Retinal pigment epithelial cell (primary cell): ENCODE data around the gene WNT10A.
"Not testable (repeated sequence)": the region's sequence is repeated elsewhere in the genome, so short reads cannot be mapped to it uniquely, and the experiment has no call there.

Source experiments
- DNase-seq: peaks from one replicate; pipeline ENCODE4 v3.0.0-alpha.2; 2010; ENCODE audit warnings: low read depth
- H3K4me3 ChIP-seq: 2 replicates; pipeline ENCODE4 v1.5.1; 2011; ENCODE audit warnings: mild to moderate bottlenecking, low read length, control low read depth, moderate library complexity
- TF ChIP-seq, protein P1 (sequence below): conservative IDR thresholded peaks from 2 replicates; pipeline ENCODE4 v1.5.1; 2011; ENCODE audit warnings: low read depth, low read length, control low read depth, inconsistent platforms

The WNT10A gene

DNA sequence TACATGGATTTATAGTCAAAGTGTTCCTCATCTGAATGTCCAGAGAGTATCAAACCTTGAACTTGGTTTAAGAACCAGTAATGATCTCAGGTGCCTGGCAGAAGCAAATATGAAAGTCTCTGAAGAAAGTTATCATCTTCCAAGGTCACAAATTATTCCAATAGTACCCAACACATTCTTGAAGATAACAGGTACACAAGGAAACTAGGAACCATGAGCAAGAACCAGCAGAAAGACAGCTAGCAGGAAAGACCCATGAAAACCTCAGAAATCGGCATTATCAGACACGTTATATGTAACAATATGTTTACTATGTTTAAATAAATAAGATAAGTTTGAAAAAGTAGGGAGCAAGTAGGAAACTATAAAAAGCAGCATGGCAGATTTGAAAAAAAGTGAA, 43.2 kb upstream of the WNT10A start:
- H3K4me3 ChIP-seq = no peak overlapping the region
- TF ChIP-seq, protein P1, sequence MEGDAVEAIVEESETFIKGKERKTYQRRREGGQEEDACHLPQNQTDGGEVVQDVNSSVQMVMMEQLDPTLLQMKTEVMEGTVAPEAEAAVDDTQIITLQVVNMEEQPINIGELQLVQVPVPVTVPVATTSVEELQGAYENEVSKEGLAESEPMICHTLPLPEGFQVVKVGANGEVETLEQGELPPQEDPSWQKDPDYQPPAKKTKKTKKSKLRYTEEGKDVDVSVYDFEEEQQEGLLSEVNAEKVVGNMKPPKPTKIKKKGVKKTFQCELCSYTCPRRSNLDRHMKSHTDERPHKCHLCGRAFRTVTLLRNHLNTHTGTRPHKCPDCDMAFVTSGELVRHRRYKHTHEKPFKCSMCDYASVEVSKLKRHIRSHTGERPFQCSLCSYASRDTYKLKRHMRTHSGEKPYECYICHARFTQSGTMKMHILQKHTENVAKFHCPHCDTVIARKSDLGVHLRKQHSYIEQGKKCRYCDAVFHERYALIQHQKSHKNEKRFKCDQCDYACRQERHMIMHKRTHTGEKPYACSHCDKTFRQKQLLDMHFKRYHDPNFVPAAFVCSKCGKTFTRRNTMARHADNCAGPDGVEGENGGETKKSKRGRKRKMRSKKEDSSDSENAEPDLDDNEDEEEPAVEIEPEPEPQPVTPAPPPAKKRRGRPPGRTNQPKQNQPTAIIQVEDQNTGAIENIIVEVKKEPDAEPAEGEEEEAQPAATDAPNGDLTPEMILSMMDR = no peak
- DNase-seq = no peak

DNA sequence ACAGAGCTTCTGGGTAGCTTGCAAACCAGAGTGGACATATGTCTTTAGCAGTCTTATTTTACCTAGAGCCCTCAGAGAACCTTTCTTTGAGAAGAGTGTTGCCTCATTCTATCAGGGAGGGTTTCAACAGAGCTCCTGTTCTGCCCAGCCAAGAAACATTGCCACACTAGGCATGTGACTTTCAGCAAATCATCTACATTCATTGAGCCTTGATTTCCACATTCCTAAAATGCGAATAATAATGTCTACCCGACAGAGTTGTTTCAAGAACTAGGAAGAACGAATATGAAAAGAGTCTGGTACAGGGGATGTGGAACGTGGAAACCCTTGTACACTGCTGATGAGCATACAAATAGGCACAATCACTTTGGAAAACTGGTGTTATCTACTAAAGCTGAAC, 41.2 kb upstream of the WNT10A start:
- H3K4me3 ChIP-seq = no peak overlapping the region
- peak; percentile 34 for DNase-seq
- TF ChIP-seq, protein P1 = no peak

DNA sequence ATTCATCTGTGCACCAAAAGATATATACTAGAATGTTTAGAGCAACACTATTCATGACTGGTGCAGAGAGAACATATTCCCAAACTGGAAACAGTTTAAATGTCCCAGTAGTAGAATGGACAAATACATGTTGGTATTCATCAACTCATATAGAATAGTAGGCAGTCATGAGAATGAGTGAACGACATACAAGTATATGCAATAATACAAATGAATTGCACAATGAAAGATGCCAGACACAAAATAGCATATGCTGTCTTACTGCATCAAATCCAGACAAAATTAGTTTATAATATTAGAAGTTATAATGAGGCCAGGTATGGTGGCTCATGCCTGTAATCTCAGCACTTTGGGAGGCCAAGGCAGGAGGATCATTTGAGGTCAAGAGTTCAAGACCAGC, 40.8 kb upstream of the WNT10A start:
- TF ChIP-seq, protein P1 = no peak
- no peak overlapping the region for H3K4me3 ChIP-seq
- no peak for DNase-seq

DNA sequence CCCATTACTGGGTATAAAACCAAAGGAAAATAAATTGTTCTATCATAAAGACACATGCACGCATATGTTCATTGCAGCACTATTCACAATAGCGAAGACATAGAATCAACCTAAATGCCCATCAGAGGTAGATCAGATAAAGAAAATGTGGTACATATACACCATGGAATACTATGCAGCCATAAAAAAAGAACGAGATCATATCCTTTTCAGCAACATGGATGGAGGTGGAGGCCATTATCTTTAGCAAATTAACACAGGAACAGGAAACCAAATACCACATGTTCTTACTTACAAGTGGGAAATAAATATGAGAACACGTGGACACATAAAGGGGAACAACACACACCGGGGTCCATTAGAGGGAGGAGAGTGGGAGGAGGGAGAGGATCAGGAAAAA, 36.3 kb upstream of the WNT10A start:
- not testable (repeated sequence) for H3K4me3 ChIP-seq, DNase-seq

DNA sequence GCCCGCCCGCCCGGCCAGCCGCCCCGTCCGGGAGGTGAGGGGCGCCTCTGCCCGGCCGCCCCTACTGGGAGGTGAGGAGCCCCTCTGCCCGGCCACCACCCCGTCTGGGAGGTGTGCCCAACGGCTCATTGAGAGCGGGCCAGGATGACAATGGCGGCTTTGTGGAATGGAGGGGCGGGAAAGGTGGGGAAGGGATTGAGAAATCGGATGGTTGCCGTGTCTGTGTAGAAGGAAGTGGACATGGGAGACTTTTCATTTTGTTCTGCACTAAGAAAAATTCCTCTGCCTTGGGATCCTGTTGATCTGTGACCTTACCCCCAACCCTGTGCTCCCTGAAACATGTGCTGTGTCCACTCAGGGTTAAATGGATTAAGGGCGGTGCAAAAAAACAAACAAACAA, 33.7 kb upstream of the WNT10A start:
- H3K4me3 ChIP-seq, DNase-seq: not testable (repeated sequence)

DNA sequence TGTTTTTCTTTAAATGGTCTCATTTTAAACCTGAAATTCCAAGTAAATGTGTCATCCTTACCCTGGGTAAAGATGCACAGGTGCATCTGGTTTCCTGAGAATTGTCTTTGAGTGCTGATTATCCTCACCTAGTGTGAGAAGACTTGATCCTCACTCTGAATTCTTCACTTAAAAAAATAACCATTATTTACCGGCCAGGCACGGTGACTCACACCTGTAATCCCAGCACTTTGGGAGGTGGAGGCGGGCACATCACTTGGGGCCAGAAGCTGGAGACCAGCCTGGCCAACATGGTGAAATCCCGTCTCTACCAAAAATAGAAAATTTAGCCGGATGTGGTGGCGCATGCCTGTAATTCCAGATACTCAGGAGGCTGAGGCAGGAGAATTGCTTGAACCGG, 30.9 kb upstream of the WNT10A start:
- DNase-seq = no peak

DNA sequence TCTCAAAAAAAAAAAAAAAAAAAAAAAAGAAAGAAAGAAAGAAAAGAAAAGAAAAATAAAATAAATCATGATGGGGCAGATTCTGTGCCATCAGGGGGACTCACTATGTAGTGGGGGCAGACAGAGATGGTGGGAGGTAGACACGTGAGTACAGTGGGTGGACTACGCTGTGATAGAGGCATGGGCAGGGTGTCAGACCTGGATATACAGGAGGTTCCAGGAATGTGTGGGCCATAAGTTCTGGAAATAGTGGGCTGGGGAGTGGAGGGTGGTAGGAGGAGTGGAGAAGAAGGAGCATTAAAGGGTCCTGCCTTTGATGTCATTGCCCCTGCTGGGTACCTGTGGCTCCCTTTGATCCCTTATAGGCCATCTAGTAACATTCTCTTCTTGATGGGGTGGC, 29.9 kb upstream of the WNT10A start:
- TF ChIP-seq, protein P1 = no peak
- DNase-seq = no peak
- H3K4me3 ChIP-seq = no peak overlapping the region

More for the DNA sequence above, 30.9 kb upstream of the WNT10A start:
- TF ChIP-seq, protein P1 = no peak
- no peak overlapping the region for H3K4me3 ChIP-seq

DNA sequence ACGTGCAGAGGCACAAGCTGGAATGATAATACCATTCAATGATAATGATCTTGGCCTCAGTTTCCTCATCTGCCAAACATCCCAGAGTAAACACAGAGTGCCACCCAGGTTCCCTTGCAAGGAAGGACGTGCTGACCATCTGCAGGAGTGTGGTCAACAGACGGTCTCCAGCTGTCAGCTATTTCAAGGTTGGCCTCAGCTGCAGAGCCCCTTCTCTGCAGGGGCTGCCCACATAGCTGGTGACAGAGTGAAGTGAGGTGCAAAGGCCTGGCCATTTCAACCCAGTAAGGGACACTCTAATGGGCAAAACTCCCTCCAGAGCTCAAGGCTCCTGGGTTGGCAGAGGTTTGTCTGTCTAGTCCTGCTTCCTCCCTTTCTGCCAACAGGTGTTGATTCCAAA, 29.4 kb upstream of the WNT10A start:
- no peak overlapping the region for H3K4me3 ChIP-seq
- no peak for DNase-seq

More for the DNA sequence above, 29.4 kb upstream of the WNT10A start:
- TF ChIP-seq, protein P1 = no peak
